ENCODE data around the gene AP3B1. TPM values are rescaled to one million over a fixed set of nuclear protein-coding genes. Genes with fewer than 3 reads are reported as not detected.

Gene AP3B1
- total RNA-seq, 2 experiments from 2014 or later = 32.5 to 39.5 TPM

- intact Hi-C loops (cut with micrococcal nuclease; ENCODE audit: unreplicated experiment) = no loop called here
- Histone ChIP-seq H3K79me2 (ENCODE audit: insufficient read depth, low read depth, low read length) (no peaks in the 10 kb centered on the region), H2AFZ (ENCODE audit: low read length) (no peak overlapping the region), H3K36me3 (ENCODE audit: insufficient read depth, low read length) (no peaks in the 10 kb centered on the region), H3K4me3 (ENCODE audit: low read depth, low read length, poor library complexity, severe bottlenecking) (no peak overlapping the region), H3K4me2 (ENCODE audit: low read length) (no peak overlapping the region), H3K4me1 (ENCODE audit: insufficient read depth, low read length, poor library complexity, severe bottlenecking) (no peaks in the 10 kb centered on the region), H3K27ac (ENCODE audit: low read depth, low read length, poor library complexity, severe bottlenecking) (no peak overlapping the region), H3K9me3 (ENCODE audit: low read length) (no peaks in the 10 kb centered on the region), H3K9me2 (ENCODE audit: insufficient read depth, low read length) (no peaks in the 10 kb centered on the region), H4K20me1 (ENCODE audit: insufficient read depth, low read length) (no peaks in the 10 kb centered on the region)
- no peak for DNase-seq (ENCODE audit: low spot score)
- TF ChIP-seq EZH2phosphoT487 (IDR thresholded peaks at IDR 0.05; ENCODE audit: borderline replicate concordance, low read depth, low read length) = no peak
- TF ChIP-seq, protein P1, sequence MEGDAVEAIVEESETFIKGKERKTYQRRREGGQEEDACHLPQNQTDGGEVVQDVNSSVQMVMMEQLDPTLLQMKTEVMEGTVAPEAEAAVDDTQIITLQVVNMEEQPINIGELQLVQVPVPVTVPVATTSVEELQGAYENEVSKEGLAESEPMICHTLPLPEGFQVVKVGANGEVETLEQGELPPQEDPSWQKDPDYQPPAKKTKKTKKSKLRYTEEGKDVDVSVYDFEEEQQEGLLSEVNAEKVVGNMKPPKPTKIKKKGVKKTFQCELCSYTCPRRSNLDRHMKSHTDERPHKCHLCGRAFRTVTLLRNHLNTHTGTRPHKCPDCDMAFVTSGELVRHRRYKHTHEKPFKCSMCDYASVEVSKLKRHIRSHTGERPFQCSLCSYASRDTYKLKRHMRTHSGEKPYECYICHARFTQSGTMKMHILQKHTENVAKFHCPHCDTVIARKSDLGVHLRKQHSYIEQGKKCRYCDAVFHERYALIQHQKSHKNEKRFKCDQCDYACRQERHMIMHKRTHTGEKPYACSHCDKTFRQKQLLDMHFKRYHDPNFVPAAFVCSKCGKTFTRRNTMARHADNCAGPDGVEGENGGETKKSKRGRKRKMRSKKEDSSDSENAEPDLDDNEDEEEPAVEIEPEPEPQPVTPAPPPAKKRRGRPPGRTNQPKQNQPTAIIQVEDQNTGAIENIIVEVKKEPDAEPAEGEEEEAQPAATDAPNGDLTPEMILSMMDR (conservative IDR thresholded peaks at IDR 0.05; ENCODE audit: low read length) = no peak
- ChIA-PET POLR2A (interaction anchor here (0.6 to 1.8 kb wide), 2 partner anchors 10 to 23 kb away, joined by 3 to 6 read pairs; no protein-coding TSS in a partner anchor), CTCF (ENCODE audit: unreplicated experiment) (no interaction called here)
- no TSS peak for BruUV-seq (replicated peaks)
Observed at GRCh38 chr5:77953374-77953773, 341.1 kb downstream of the AP3B1 start.

DNA sequence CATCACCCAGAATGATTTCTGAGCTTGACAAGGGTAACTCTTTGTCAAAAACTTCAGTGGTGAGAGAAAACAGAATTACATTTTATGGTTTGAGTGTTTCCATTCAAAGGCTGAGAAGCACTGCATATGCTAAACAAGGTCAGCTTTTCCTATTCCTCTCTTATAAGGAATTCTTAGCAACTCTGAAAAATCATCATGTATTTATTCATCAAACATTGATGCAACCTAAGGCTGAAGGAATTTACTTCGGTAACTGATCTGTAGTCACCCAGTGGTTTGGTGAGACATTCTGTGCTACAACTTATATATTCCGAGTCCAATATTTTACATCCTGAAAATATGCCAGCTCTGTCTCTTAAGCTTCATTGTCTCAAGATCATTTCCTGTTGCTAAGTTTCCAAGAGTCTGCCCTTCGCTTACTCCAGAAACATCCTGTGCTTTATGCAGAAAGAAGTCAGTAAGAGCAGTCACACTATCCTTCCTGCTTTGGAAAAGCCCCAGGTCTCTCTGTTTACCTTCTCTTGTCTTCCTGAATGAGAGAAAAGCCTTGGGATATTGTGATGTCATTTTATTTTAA is 341.8 kb downstream of the AP3B1 start:
- BruUV-seq (replicated peaks) = no TSS peak
- CTCF ChIA-PET (ENCODE audit: unreplicated experiment) = no interaction called here

More for the DNA sequence above, 341.8 kb downstream of the AP3B1 start:
- Histone ChIP-seq H3K4me2 (ENCODE audit: low read length) (no peak overlapping the region), H2AFZ (ENCODE audit: low read length) (no peak overlapping the region), H3K4me3 (ENCODE audit: low read depth, low read length, poor library complexity, severe bottlenecking) (no peak overlapping the region), H3K79me2 (ENCODE audit: insufficient read depth, low read depth, low read length) (no peaks in the 10 kb centered on the region), H4K20me1 (ENCODE audit: insufficient read depth, low read length) (no peaks in the 10 kb centered on the region), H3K36me3 (ENCODE audit: insufficient read depth, low read length) (no peaks in the 10 kb centered on the region), H3K4me1 (ENCODE audit: insufficient read depth, low read length, poor library complexity, severe bottlenecking) (no peaks in the 10 kb centered on the region), H3K27ac (ENCODE audit: low read depth, low read length, poor library complexity, severe bottlenecking) (no peak overlapping the region), H3K9me2 (ENCODE audit: insufficient read depth, low read length) (no peaks in the 10 kb centered on the region), H3K9me3 (ENCODE audit: low read length) (no peaks in the 10 kb centered on the region)
- POLR2A ChIA-PET = interaction anchor here (1.8 kb wide), 1 partner anchor 9 kb away, joined by 6 read pairs; no protein-coding TSS in a partner anchor
- intact Hi-C loops (cut with micrococcal nuclease; ENCODE audit: unreplicated experiment) = no loop called here
- no peak for DNase-seq (ENCODE audit: low spot score)
- no peak for TF ChIP-seq EZH2phosphoT487 (IDR thresholded peaks at IDR 0.05; ENCODE audit: borderline replicate concordance, low read depth, low read length)
- TF ChIP-seq, protein P1 (conservative IDR thresholded peaks at IDR 0.05; ENCODE audit: low read length) = no peak

Small RNAs within 50 kb of the gene (small RNA-seq; reads per million reads assigned to genes)
- not detected for gene RF00019
- not detected for gene RNU6-183P

Other genes starting within 250 kb of the AP3B1 start
- 16.7 and 18.0 TPM in 2 replicates for gene SCAMP1, start 65.9 kb upstream of the AP3B1 start, total RNA-seq (2014; rRNA removed; shearing (Covaris generic))
- gene SCAMP1, start 65.9 kb upstream of the AP3B1 start, total RNA-seq (2022) = 38.6 and 41.1 TPM in 2 replicates

Measured in OCI-LY7 (cell line).